Fibroblast of skin of back (primary cell): ENCODE results near the gene LCT.
"Not testable (repeated sequence)": the region's sequence is repeated elsewhere in the genome, so short reads cannot be mapped to it uniquely, and the experiment has no call there.

ENCODE experiments used
- DNase-seq: peaks from one replicate; pipeline ENCODE4 v3.0.0-alpha.2; 2013

LCT gene

GRCh38 chr2:135831180-135831812 lies 5.7 kb downstream of the LCT start:
- DNase-seq = no peak

GRCh38 chr2:135829378-135830135 lies 7.4 kb downstream of the LCT start:
- DNase-seq = no peak

- DNase-seq = no peak
Observed at GRCh38 chr2:135826544-135826943, 10.4 kb downstream of the LCT start.

DNA sequence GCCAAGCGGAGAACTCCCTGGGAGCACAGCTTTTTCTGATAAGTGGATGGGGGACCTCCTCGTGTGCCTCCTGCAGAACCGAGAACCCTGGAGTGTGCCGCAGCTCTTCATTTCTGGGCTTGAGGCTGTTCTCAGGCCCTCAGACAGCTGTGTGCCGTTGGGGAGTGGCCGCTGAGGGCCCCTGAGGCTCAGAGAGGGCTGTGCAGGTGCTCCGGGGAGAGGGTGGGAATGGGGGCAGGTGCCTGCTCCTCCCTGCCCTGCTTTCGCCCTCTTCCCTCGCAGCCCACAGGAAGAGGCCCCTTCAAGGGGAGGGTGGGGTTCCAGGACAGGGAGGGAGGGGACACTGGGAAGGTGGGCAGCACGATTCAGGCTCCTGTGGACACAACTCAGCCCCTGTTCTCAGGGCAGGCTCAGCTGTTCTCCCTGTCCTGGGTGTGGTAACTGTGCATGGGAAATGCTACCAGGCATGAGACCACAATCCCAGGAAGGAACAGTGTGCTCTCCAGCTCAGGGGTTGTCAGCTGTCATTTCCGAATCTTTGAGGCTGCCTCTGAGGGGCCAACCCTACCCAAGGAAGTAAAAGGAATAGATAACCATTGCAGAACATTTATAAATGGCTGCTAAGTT lies 11.3 kb downstream of the LCT start:
- no peak for DNase-seq

GRCh38 chr2:135825131-135825530 lies 11.9 kb downstream of the LCT start:
- no peak for DNase-seq

DNA sequence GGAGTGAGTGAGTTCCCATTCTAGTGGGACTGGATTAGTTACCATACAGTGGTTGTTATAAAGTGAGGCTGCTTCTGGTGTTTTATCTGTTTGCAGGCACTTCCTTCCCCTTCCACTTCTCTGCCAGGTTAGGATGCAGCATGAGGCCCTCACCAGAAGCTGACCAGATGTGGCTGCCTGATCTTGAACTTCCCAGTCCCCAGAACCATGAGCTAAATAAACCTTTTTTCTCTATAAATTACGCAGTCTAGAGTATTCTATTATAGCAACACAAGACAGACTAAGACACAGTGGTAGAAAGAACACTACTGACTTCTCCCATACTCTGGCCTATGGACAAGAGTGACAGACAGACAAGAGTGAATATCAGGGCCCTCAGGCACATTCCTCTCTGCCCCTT lies 14.1 kb downstream of the LCT start:
- no peak for DNase-seq

GRCh38 chr2:135821190-135821589 lies 15.8 kb downstream of the LCT start:
- no peak for DNase-seq

GRCh38 chr2:135820003-135820618 lies 16.9 kb downstream of the LCT start:
- peak; percentile 55 for DNase-seq

- DNase-seq = peak; percentile 48
Observed at GRCh38 chr2:135818937-135819610, 17.9 kb downstream of the LCT start.

DNA sequence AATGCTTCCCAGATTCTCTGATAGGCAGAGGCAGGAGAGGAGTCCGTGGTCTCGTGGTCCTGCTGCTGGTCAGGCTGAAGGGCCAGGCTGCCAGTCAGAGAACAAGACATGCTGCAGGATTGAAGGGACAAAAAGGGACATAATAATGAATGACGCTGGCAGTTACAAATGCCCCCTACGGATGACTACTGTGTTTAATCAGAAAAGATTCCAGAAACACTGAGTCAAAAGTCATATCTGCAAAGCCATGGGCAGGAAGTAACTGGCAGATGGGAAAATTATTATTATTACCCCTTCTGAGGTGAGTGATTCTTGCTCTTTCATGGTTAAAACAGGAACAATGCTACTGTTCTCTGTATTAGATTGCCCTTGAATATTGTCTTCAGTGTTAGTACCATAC lies 19.0 kb downstream of the LCT start:
- peak; percentile 72 for DNase-seq

GRCh38 chr2:135817466-135817865 lies 19.5 kb downstream of the LCT start:
- DNase-seq = no peak

- no peak for DNase-seq
Observed at GRCh38 chr2:135815269-135815668, 21.7 kb downstream of the LCT start.

DNA sequence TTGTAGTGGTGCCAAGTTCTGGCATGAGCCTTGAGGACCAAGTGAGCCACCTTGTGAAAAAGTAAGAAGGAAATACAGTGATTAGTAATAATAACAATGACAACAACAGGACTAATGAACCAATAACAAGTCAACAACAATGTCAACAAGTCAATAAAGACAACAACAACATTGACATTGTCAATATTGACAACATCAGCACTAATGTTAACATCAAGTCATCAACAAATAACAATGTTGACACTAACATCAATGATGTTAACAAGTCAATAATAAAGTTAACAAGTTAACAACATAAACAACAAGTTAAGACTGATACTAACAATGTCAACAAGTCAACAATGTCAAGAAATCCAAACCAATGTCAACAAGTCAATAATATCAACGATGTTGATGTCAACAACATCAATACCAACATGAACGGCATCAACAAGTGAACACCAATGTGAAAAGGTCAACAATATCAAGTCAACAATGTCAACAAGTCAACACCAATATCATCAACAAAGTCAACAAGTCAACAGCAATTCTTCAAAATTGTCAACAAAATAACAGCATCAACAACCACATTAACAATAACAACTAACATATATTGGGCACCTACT lies 24.0 kb downstream of the LCT start:
- DNase-seq = no peak

GRCh38 chr2:135807874-135808273 lies 29.1 kb downstream of the LCT start:
- not testable (repeated sequence) for DNase-seq

- DNase-seq = no peak
Observed at GRCh38 chr2:135803278-135803677, 33.7 kb downstream of the LCT start.

- no peak for DNase-seq
Observed at GRCh38 chr2:135802350-135802749, 34.6 kb downstream of the LCT start.

DNA sequence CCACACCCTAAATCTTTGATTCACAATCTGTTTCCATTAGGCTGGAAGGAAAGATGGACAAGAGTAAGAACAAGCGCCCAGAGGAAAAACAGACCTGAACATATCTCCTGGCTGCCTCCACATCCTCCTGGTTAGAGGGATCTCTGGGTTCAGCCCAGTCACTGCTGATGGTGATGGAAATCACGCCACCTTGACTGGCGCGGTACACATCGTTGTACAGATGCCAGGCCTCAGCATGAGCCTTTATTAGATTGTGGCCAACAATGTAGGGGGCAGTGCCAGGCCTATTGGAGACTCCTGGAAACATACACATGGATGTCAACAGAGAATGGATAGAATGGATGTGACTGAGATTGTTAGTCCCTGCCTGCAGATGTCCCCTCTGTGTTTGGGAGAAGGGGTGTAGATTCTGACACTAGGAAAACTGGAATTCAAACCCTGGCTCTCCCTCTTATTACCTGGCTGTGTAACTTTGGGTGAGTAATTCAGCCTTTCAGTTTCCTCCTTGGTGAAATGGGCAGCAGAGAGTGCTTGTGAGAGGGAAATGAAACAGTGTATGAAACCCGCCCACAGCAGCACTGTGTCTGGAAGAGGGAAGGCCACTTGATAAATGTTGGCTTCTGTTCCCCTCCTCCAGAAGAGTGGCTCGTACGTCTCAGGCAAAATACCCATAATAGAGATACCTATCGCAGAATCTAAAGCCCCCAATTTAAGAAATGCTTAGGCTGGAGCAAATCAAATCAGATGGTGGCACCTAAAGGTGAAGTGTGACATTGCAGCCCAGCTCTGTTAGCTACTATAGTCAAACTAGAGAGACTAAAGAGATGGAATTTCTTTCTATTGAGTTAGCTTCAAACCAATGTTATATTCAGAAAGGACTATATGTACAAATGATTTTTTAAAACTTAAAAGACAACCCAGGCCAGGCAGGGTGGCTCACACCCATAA lies 36.2 kb downstream of the LCT start:
- DNase-seq = no peak

- DNase-seq = no peak
Observed at GRCh38 chr2:135799738-135800137, 37.2 kb downstream of the LCT start.

DNA sequence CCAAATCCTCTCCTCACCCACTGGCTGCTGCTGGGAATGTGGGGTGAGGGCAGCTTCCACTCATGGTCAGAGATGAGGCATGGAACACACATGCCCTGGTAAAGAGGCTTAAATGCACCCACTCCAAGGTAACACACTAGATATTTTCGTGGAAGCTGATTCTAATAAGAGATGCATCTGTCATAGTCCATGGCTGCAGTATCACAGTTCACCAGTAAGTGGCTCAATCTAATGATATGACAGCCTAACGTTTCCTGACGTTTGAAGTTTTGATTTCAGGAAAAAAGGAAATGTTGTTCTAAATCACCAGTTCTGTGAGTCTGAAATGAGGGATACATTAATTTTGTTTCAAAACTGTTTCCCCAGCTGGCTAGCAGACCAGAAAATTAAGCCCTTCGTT lies 38.2 kb downstream of the LCT start:
- DNase-seq = no peak

- DNase-seq = no peak
Observed at GRCh38 chr2:135798275-135798705, 38.7 kb downstream of the LCT start.
